ENCODE results near the gene FHOD3.

FHOD3 gene

DNA sequence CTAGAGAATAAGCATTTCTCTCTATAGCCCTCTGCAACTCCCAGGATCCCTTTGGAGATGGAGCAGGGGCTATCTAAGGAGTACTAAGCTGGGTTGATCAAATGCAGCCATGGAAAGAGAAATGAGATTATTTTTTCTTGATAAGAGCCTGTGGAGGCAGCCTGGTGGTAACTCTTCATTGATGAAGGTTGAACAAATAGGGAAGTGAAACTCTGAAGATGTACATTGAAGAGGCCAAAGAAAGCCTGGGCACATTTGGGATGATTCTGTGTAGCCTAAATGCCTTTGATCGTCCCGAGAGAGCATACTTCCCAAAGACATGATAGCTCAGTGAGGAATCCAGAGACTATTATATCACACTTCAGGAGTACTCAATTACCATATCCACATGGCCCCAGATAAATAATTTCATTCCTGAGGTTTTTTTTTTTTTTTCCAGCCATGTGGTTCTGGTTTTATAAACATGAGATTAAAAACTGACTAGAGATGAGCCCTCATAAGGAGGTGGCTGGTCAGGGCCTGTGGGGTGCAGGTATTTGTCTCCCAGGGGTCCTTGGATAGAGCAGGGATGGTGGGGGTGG is 338.8 kb downstream of the FHOD3 start:
- no peak for DNase-seq (ENCODE audit: low spot score)
- Histone ChIP-seq H3K4me3 (no peak overlapping the region), H3K27ac (no peak overlapping the region)
- TF ChIP-seq, protein P1, sequence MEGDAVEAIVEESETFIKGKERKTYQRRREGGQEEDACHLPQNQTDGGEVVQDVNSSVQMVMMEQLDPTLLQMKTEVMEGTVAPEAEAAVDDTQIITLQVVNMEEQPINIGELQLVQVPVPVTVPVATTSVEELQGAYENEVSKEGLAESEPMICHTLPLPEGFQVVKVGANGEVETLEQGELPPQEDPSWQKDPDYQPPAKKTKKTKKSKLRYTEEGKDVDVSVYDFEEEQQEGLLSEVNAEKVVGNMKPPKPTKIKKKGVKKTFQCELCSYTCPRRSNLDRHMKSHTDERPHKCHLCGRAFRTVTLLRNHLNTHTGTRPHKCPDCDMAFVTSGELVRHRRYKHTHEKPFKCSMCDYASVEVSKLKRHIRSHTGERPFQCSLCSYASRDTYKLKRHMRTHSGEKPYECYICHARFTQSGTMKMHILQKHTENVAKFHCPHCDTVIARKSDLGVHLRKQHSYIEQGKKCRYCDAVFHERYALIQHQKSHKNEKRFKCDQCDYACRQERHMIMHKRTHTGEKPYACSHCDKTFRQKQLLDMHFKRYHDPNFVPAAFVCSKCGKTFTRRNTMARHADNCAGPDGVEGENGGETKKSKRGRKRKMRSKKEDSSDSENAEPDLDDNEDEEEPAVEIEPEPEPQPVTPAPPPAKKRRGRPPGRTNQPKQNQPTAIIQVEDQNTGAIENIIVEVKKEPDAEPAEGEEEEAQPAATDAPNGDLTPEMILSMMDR (IDR thresholded peaks at IDR 0.05) = no peak

DNA sequence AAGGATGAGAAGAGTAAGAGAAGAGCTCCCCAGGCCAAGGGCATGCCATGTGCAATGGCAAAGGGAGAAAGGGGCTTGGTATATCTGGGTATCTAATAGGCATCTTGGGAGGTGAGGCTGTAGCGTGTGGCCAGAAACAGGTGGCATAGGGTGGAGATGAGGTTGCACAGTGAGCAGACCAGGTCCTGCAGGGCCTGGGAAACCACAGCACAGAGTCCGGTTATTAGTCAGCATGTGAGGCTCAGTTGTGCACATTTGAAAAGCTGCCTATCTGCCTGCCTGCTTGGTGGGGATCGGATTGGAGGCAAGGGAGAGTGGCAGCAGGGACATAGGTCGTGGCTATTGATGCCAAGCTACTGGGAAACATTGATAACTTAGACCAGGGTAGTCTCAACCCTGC is 340.7 kb downstream of the FHOD3 start:
- no peak overlapping the region for H3K4me3 ChIP-seq

DNA sequence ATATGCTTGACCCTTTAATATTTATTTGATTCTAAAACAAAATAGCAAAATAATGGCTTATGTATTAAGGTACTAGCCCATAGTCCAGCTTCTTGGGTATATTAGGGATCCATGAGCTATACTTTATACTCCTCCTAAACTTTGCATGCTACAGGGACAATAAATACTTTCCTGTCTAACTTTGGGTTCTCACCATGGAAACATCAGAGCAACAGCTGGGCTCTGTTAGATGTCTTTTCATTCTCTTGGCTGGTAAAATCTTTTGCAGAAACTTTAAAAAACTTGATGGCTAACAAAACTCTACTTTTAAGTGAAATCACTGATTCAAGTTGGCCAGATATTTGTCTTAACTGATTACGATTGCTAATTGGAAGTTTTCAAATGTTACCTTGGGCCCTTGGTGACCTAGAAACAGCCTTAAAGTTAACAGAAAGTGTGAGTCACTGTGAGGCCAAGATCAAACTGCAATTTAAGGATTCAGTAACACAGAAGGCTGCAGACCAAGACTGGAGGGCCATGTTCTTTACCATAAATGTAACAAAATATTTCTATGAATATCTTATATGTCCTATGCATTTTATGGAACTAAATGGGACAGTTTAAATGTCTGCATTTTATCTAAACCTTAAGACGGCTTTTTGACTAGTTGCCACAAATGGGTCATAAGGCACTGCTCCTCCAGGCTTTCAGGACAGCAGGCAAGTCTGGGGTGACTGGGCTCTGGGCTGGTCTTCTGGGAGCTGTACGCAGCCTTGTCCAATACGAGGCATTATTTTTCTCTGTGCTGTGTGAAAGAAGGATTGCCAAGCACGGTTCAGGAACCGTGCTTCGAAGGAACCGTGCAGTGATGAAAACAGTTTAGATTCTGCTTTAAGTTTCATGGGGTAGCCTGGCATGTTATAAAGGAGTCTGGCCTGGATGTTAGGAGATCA is 342.8 kb downstream of the FHOD3 start:
- no peak overlapping the region for H3K4me3 ChIP-seq
- no peak overlapping the region for H3K27ac ChIP-seq
- DNase-seq (ENCODE audit: low spot score) = no peak
- TF ChIP-seq, protein P1 (IDR thresholded peaks at IDR 0.05) = no peak

More for the DNA sequence above, 340.7 kb downstream of the FHOD3 start:
- TF ChIP-seq, protein P1 (IDR thresholded peaks at IDR 0.05) = no peak
- DNase-seq (ENCODE audit: low spot score) = no peak
- no peak overlapping the region for H3K27ac ChIP-seq

DNA sequence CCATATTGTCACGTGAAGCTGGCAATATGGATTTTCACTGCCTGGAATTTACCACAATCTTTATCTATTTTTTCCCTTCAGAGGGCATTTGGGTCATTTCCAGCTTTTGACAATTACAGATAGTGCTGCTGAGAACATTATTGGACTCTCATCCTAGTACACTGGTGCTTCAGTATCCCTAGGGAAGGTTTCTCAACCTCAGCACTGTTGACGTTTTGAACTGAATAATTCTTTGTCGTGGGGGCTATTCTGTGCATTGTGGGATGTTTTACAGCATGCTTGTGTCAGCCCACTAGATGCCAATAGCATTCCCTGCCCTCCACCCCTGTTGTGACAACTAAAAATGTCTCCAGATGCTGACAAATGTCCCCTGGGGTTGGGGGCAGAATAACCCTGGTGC is 345.5 kb downstream of the FHOD3 start:
- TF ChIP-seq, protein P1 (IDR thresholded peaks at IDR 0.05) = no peak
- Histone ChIP-seq H3K4me3 (no peak overlapping the region), H3K27ac (no peak overlapping the region)
- no peak for DNase-seq (ENCODE audit: low spot score)

DNA sequence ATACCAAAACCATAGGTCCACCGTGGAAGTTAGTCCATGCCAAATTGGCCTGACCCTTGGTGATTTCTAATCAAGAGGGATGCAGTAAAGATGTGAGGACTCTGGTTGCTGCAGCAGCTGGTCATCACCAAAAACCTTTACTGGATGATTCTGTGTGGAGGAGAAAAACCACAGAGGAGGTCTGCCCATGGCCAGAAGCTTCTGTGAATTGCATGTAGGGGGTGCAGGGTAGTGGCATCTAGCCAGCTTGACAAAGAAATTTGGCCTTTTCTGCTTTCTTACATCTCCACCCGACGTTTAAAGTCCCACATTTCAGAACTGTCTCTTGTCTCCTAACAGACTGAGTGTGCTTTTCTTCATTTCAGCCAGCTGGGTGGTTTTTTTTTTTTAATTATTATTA is 351.3 kb downstream of the FHOD3 start:
- TF ChIP-seq, protein P1 (IDR thresholded peaks at IDR 0.05) = no peak

DNA sequence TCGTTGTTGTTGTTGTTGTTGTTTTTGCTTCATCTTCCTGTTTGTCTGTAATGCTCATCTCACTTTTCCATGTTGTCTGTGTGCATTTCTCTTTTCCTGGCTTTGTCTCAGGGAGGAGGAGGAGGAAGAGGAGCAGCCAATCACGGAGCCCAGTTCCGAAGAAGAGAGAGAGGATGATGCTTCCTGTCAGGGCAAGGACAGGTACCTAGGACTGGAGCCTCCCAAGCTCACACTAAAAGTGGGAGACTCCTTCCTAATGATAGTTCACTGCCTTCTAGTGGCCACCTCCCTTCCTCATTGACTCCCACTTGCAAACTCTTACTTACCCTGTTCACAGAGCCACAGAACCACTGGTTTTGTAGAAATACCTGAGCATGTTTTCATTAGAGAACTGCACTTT is 351.7 kb downstream of the FHOD3 start:
- DNase-seq (ENCODE audit: low spot score) = no peak
- H3K4me3 ChIP-seq = no peak overlapping the region
- TF ChIP-seq, protein P1 (IDR thresholded peaks at IDR 0.05) = no peak
- H3K27ac ChIP-seq = no peak overlapping the region

More for the DNA sequence above, 351.3 kb downstream of the FHOD3 start:
- no peak for DNase-seq (ENCODE audit: low spot score)
- Histone ChIP-seq H3K4me3 (no peak overlapping the region), H3K27ac (no peak overlapping the region)

Measured in coronary artery (tissue), 2 donors.